NCI-H1105 treated with DMSO at 0.1 percent for 48 hours (cell line): Measurements from ENCODE around the gene ZNF618.

Source experiments
- DNase-seq: peaks from one replicate; lab custom pipeline; 2025; lab: John Stamatoyannopoulos, UW

Gene ZNF618

GRCh38 chr9:114023961-114024360, 147.9 kb downstream of the ZNF618 start:
- no peak for DNase-seq

DNA sequence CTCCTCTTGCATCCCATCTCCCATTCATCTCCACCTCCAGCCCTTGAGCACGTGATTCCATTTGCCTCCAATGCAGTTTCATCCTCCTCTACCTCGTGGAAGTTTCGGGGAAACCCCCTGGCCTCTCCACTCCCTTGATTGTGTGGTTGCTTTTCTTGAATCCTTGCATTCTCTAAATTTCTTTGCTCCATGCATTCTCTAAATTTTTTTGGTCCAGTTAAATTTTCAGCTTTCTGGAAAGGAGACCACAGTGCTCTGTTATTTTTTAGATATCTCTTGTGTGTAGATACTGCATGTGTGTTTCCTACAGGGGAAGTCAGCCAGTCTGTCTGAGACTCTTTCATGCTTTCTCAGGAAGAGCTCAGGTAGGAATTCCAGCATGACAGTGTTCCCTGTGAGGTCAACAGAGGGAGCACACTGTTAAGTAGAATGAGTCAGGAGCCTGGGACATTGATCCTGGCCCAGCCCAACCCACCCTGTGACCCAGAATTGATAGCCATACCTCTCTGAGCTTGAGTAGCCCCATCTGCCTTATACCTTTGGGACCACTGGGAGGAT, 149.2 kb downstream of the ZNF618 start:
- no peak for DNase-seq

GRCh38 chr9:114025760-114026159, 149.7 kb downstream of the ZNF618 start:
- no peak for DNase-seq

- DNase-seq = no peak
Measured at GRCh38 chr9:114026335-114026734, 150.2 kb downstream of the ZNF618 start.

GRCh38 chr9:114027159-114027862, 151.2 kb downstream of the ZNF618 start:
- DNase-seq = no peak

GRCh38 chr9:114027863-114028465, 151.9 kb downstream of the ZNF618 start:
- DNase-seq = no peak

DNA sequence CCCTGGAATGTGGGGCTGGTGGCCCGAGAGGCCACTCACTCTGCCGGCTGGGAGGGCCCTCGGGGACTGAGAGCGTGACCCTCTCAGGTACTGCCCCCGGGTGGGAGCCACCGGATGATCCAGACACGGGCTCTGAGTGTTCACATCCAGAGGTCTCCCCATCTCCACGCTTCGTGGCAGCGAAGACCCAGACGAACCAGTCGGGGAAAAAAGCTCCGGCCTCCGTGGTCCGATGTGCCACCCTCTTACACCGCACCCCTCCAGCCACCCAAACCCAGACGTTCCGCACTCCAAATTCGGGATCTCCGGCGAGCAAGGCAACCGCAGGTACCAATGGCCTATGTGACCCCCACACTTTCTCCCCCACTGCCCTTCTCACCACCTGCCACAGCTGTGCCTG, 152.5 kb downstream of the ZNF618 start:
- DNase-seq = no peak

GRCh38 chr9:114029311-114030170, 153.4 kb downstream of the ZNF618 start:
- no peak for DNase-seq

GRCh38 chr9:114030364-114030763, 154.3 kb downstream of the ZNF618 start:
- DNase-seq = no peak

DNA sequence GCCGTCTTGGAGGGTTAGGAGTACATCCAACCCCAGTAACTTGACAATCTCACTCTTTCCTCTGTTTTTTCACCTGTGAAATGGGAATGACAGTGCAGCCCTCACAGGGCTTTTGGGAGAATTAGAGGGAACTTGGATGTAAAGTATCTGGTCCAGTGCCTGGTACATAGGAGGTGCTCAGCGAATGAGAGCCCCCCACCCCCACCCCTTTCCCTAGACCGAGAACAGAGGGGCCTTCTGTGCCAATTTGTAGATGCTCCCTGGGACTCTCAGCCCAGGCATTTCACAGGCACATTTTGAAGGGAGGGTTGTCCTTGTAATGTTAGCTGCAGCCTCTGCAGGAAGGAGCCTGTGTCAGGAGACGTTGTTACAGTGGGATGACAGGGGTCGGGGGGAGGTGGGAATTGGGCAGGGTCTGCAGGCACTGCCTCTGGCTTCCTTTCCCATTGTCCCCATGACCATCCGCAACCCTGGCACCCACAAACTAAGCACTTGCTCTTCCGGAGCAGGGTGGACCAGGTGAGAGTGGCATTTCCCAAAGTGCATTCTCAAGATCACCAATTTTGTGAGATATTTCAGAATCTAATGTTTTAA, 155.0 kb downstream of the ZNF618 start:
- no peak for DNase-seq

DNA sequence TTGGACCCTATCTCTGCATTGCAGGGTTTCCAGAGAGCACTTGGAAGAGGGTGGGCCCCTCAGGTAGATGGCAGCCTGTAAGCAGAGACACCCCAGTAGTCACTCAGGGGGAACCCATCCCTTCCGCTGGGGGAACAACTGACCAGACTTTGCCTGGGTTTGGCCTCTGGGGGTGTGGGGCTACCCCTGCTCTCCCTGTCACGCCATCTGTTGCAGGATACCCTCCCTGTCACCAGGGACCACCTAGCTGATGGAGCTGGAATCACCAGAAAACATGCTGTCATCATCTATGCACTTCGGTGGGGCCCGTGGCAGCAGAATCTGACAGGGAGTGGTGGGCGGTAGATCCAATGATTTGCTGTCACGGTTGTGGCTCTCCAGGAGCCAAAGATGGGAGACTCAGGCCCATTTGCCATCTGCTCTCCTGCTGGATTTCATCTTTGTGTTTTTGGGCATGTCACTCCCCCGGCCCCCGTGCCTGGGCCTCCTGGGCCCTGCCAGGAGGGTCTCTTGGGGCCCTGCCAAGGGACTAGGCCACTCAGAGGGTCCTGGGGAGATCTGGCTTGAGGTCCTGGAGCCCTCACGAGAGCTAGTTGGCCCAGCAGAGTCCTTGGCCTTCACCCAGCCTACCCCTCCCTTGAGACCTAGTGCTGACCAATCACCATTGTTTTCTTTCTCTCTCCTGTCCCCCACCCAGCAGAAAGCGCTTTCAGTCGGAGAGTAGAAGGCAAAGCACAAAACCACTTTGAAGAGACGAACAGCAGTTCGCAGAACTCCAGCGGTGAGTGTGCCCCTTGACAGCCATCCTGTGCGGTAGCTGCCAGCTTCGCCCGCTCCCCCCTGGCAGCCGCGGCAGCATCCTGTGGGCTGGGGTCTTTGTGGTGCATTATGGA, 156.1 kb downstream of the ZNF618 start:
- DNase-seq = no peak

DNA sequence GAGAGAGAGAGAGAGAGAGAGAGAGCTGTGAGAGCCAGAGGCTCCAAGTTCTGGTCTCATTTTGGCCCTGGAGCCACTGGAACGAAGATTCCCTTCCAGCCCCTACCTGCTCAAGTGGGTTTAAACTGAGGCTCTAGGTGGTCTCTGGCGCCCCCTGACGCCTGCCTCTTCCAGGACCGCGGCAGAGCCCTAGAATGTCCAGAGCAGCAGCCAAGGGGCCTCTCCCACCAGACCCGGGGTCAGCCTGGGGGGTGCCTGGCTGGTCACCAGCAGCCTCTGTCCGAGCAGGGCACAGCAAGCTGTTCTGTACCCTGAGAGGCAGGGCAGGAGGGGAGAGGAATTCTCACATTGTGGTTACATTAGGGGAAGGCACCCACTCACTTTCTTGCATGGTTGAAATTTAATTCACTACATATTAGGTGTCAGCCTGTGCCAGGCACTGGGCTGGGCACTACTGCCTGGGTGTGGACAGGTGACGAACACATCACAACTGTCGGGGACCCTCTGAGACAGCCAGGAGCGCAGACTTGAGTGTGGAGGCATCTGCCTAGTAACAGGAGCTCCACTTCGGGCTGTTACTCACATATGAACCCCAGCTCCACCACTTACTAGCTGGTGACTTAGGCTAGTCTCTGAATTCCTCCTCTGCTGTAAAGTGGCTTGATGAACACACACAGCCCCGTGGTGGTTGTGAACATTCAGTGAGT, 157.4 kb downstream of the ZNF618 start:
- no peak for DNase-seq

GRCh38 chr9:114034196-114034595, 158.1 kb downstream of the ZNF618 start:
- no peak for DNase-seq

DNA sequence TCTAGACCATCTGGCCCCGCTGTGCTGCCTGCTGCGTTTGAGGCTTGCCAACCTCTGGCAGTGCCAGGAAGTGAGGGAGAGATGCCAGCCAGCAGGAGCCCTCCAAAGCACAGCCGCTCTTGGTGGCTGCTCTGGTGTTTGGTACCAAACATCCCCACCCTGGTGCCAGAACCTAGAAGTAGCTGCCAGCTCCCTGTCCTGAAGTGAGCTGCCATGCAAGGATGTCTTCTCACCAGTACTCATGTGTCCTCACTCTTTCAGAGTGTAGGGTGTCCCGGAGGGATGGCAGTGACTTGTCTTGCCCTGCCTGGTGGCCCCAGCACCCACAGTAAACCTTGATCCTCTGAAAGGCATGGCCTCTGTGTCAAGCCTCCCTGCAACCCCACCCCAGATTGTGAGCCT, 158.6 kb downstream of the ZNF618 start:
- DNase-seq = no peak

DNA sequence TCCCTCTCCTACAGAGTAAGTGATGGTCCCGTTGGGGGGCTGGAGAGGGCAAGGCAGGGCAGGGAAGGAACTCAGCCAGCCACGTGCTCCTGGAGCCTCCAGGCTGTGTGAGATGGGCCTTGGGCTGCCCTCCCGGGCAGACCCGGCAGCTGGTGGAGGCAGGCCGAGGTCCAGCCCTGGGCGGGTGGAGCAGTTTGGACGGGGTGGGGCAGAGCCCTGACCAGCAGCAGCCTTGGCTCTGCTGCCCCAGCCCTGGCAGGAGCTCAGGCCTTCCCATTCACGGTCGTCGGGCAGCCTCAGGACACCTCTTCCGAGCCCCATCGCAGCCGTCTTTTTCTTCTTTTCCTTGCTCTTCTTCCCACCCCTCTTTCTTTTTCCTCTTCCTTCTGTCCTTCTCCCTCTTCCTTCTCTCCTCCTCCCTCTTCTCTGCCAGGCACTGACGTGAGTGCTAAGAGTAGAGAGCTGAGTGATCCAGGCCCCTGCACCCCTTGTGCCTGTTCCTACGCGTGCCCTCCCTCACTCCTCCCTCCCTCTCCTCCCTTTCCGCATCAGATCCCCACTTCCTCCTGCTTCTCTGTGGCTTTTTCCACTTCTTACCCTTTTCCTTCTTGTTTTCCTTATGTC, 159.2 kb downstream of the ZNF618 start:
- no peak for DNase-seq

GRCh38 chr9:114035845-114036801, 160.0 kb downstream of the ZNF618 start:
- DNase-seq = no peak

DNA sequence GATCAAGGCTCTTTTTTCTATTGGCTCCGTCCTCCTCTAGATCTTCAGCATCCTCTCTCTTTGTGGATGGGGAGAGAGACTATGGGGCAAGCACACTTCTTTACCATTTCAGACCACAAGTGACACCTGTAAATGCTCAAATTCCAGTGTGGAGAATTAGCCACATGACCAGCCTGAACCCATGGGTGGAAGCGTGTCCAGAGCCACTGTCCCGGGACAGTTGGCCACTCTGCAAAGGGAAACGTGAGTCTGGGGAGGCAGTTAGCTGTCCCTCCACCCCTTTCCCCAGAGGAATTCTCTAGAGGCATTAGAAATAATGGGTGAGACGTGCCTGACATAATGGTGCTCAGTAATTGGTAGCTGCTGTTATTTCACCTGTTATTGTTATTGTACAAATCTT, 161.1 kb downstream of the ZNF618 start:
- DNase-seq = no peak

GRCh38 chr9:114037961-114038723, 162.0 kb downstream of the ZNF618 start:
- DNase-seq = no peak
